ENCODE measurements around the gene OTOP3.

DNA sequence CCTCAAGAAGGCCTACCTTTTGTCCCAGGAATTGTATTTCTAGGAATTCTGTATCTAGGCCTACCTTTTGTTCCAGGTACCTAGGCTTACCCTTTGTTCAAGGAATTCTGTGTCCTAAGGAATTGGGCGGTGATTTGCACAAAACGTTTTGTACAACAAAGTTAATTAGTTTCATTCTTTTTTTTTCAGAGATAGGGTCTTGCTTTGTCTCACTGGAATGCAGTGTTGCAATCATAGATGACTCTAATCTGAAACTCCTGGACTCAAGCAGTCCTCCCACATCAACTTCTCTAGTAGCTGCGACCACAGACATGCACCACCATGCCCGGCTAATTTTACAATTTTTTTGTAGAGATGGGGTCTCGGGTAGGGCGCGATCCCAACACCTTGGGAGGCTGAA lies 58.7 kb downstream of the OTOP3 start:
- TF ChIP-seq, protein P1, sequence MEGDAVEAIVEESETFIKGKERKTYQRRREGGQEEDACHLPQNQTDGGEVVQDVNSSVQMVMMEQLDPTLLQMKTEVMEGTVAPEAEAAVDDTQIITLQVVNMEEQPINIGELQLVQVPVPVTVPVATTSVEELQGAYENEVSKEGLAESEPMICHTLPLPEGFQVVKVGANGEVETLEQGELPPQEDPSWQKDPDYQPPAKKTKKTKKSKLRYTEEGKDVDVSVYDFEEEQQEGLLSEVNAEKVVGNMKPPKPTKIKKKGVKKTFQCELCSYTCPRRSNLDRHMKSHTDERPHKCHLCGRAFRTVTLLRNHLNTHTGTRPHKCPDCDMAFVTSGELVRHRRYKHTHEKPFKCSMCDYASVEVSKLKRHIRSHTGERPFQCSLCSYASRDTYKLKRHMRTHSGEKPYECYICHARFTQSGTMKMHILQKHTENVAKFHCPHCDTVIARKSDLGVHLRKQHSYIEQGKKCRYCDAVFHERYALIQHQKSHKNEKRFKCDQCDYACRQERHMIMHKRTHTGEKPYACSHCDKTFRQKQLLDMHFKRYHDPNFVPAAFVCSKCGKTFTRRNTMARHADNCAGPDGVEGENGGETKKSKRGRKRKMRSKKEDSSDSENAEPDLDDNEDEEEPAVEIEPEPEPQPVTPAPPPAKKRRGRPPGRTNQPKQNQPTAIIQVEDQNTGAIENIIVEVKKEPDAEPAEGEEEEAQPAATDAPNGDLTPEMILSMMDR (IDR thresholded peaks at IDR 0.05) = no peak
- no peak for TF ChIP-seq POLR2A (IDR thresholded peaks at IDR 0.05)

All from esophagus squamous epithelium (tissue), 4 donors.